ENCODE measurements around the gene ROR1.

GRCh38 chr1:64073705-64074104 is 299.9 kb downstream of the ROR1 start:
- TF ChIP-seq CTCF (IDR thresholded peaks at IDR 0.05; ENCODE audit: borderline replicate concordance, extremely low read depth, low read length, poor library complexity, severe bottlenecking) (no peak), EZH2 (IDR thresholded peaks at IDR 0.05; ENCODE audit: borderline replicate concordance, low read depth, low read length, severe bottlenecking) (no peak)
